ENCODE data around the gene PUM2.
"Not testable (repeated sequence)": the region's sequence is repeated elsewhere in the genome, so short reads cannot be mapped to it uniquely, and the experiment has no call there.

PUM2 gene

DNA sequence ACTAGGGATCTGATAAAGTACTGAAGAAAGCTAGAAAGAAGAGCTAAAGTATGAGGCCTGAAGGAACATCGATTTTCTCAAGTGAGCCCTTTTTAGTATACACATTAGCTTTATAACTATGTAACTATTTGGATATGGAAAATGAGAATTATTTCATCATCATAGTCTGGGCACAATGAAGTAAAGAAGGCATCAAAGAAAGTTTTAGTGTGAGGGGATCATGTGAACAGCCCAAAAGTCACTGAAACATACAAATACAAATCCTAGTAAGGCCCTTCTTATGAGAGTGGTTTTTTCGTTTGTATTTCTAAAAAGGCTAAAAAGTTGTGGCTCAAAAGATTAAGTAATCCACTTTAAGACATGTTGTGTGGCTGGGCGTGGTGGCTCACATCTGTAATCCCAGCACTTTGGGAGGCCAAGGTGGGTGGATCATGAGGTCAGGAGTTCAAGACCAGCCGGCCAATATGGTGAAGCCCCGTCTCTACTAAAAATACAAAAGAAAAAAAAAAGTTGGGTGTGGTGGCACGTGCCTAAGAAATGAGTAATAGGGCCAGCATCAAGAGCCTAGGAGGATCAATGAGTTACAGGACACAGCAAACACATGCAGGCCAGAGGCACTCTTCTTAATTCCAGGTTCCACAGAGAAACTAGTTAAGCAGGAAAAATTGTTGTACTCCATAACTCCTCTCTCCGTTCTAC is 61.9 kb downstream of the PUM2 start:
- no peak for DNase-seq (ENCODE audit: low spot score)

DNA sequence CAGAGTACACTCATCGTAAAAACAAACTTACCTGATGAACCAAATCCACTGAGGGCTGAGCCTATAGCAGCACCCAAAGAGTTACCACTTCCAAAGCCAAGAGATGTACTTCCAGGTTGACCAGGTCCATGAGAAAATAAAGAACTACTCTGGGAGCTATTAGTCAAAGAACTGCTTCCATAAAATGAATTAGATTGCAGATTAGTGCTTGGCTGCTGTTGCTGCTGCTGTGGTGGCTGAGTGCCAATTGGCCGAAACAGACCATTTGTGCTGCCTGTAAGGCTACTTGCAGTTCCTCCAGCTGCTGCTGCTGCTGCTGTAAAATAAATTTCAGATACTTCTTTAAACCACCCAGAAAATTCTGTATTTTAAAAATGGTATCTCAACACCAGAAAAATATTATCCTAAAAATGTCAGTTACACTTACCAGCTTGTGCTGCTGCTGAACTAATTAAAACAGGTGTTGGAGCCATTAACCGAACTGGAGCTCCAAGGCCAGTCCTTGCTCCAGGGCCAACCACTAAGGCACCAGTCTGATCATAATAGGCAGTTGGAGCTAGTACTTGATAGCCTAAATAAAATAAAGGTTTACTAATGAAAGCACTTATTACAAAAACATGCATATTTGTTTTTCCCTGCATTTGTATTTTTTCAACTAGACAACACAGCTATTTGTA is 67.6 kb downstream of the PUM2 start:
- no peak for DNase-seq (ENCODE audit: low spot score)

DNA sequence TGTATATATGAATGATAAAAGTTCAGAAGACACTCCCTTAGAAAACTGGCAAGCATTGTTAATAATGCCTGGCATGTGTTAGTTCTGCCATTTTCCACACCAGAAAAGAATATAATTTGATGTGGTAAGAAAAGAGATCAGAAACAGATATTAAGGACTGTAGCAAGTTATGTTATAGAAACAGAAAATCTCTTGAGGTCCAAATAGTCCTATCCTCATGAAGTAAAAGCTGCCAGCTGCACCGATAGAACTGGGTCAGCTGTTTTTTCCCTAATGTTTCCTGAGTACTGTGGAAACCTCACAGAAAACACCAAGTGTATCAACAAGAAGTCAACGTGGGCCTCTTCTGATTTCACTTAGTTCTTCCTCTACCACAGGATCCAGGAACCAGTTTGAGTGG is 68.8 kb downstream of the PUM2 start:
- DNase-seq (ENCODE audit: low spot score), result no peak

DNA sequence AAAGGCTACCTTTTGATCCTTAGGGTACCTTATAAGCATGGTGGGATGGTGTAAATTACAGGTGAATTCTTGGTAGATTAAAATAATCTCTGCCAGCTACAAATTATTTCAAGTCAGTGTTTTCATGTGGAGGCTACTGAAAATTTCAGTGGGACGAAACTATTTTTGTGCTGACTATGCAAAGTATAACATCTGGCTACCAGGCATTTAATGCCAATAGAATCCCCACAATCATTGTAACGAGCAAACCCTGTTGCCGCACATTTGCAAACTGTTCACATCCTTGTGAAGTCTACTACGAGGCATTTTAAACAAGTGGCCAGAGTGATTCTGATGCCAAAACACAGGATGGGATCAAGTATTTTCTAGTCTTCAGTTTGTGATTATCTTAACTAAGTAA is 77.6 kb downstream of the PUM2 start:
- DNase-seq (ENCODE audit: low spot score), result no peak

DNA sequence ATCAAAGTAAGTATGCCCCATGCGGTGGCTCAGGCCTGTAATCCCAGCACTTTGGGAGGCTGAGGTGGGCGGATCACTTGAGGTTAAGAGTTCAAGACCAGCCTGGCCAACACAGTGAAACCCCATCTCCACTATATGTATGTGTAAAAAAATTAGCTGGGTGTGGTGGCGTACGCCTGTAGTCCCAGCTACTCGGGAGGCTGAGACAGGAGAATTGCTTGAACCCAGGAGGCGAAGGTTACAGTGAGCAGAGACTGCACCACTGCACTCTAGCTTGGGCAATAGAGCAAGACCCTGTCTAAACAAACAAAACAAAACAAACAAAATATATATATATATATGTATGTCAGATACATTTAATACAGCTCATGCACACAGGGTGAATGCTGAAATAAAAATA is 82.3 kb downstream of the PUM2 start:
- DNase-seq (ENCODE audit: low spot score), result not testable (repeated sequence)

DNA sequence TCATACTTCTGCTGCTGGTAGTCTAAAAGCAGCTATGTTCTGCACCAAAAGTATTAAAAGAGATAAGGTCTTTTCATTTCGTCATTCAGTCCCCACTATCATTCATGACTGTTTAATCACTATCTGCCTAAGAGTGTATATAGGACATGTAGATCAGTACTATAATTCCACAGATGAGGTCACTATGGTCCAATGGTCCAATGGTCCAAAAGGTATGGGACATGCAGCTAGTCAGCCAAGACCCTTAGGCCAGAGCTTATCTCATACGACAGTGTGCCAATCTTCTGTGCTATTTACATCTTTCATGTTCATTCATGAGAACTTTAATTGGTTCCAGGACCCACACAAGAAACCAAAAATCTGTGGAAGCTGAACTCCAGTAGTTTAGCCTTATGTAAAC is 83.1 kb downstream of the PUM2 start:
- no peak for DNase-seq (ENCODE audit: low spot score)

DNA sequence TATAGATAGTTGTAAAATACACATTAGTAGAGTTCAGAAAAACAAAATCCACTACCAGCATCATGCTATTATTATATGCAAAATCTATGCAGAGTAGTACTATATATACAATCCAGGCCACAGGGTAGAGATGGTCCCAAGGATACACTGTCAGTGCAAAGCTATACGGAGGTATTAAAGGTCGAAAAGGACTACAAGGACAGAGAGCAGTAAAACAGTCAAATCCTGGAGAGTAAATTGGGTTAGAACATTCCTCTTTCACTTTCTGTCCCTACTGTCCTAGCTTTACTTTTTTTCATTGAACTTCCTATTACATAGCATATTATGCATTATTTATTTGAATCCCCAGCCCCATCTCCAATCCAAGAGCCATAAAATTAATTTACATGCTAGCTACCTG is 86.0 kb downstream of the PUM2 start:
- no peak for DNase-seq (ENCODE audit: low spot score)

DNA sequence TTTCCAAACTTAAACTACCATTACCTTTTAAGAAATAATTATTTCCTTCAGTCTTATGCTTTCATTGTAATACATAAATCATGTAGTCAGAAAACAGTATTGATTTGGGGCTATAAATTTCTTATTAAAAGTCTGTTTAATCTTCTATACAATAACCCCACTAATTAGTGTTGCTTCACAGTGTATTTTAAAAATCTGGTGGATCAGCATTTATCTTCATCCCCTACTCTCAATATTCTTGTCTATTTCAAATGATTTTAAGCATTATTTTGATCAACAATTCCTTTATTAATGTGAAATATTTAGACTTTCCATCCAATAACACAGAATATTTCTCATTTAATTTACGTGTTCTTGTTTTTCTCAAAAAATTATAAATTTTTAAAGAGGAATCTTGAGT is 93.2 kb downstream of the PUM2 start:
- no peak for DNase-seq (ENCODE audit: low spot score)

DNA sequence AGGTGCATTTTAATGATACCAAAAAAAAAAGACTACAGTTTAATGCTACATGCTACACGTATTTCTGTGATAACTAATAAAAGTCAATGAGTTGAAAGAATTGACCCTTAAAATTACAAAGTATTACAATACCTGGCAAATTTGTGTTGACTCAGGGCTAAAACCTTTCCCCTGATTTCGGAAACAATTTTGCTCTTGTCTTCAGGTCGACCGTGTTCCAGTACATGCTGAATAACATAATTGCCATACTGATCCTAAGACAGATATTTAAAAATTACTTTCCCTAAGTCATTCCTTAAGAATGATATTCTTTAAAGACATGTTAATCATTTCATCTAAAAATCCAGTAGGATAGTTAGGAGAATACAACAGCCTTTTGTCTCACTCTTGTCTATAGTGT is 95.9 kb downstream of the PUM2 start:
- no peak for DNase-seq (ENCODE audit: low spot score)

DNA sequence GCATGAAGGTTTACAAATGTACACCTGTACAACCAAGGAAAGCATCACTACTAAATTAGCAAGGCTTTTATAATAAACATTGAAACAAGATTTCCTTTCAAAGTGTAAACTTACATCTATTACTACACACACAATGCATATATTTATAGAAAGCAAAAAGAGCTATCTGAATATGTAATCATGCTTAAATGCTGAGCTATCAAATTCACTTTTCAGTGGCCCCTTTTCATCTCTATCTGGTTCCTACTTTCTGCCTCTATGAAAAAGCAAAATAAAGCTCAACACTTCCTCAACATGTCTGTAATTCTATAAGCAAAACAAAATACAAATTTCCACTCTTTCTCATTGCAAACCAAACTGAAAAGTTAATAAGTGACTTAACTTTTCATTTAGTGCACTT is 100.2 kb downstream of the PUM2 start:
- no peak for DNase-seq (ENCODE audit: low spot score)

DNA sequence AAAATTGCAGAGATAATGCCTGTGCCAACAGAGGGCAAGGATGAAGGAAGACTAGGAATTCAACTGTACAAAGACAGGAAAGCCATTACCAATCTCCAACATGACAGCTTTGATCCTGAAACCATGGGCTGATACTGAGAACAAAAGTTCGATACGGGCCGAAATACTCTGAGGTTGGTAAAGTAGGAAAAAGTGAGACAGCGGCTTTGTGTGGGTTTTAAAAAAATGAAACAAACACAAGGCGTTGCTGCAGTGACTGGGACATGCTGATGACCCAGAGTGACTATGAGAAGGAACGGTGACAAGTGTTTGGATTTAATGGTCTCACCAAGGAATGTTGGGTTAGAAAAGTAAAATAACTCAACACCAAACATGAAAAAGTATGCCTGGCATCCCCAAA is 101.5 kb downstream of the PUM2 start:
- DNase-seq (ENCODE audit: low spot score), result no peak

DNA sequence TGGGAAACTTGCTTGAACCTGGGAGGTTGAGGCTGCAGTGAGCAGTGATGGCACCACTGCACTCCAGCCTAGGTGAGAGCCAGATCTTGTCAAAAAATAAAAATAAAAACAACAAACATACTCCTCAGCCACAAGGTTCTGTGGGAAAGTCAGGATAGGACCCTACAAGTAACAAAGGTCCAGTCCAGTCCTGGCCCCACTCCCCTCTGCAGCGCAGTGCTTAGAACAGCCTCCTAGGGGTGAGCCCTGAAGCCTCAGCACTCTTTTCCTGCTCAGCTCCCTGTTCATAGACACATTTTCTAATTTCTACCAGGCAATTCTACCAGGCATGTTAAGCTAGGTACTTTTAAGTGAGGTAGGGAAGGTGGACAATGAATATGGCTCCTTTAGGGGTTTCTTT is 103.6 kb downstream of the PUM2 start:
- no peak for DNase-seq (ENCODE audit: low spot score)

DNA sequence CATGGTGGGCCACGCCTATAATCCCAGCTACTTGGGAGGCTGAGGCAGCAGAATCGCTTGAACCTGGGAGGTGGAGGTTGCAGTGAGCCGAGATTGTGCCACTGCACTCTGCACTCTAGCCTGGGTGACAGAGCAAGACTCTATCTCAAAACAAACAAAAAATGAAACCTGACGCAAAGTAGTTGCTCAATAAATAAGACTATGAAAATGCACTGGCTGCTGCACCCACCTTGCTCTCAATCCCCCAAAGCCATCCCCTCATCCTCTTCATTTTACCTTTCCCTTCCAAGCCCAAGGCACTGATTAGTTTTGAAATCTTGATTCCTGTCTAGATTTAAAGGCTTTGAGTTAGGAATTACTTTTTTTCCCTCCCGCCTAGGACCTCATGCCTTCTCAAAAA is 107.0 kb downstream of the PUM2 start:
- not testable (repeated sequence) for DNase-seq (ENCODE audit: low spot score)

DNA sequence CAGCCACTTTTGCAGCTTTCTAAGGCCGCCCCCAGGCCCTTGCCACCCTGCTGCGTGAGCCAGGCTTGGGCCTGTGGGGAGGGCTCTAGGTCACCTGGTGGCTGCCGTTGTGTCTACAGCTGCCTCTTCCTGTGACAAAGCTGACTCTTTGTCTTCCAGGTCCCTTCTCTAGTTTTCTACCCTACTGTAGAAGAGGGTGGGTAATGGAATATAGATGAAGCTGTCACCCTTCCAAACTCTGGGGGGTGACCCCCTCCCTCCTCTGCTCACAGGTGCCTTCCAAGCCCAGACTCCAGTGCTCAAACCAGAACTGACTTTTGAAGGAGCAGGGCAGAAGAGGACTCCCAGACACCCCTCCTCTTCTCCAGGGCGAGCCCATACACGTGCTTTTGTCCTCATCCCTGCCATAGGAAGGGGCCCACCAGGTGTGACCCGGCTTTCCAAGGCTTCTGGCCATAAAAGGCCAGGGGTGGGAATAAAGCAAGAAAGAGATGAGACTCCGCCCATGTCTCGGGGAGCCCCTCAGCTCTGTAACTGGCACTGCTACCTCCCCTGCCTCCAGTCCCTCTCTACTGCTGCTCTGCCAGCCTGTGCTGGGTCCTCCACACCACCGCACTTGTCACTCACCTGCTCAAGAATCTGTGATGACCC is 107.8 kb downstream of the PUM2 start:
- DNase-seq (ENCODE audit: low spot score), result no peak

DNA sequence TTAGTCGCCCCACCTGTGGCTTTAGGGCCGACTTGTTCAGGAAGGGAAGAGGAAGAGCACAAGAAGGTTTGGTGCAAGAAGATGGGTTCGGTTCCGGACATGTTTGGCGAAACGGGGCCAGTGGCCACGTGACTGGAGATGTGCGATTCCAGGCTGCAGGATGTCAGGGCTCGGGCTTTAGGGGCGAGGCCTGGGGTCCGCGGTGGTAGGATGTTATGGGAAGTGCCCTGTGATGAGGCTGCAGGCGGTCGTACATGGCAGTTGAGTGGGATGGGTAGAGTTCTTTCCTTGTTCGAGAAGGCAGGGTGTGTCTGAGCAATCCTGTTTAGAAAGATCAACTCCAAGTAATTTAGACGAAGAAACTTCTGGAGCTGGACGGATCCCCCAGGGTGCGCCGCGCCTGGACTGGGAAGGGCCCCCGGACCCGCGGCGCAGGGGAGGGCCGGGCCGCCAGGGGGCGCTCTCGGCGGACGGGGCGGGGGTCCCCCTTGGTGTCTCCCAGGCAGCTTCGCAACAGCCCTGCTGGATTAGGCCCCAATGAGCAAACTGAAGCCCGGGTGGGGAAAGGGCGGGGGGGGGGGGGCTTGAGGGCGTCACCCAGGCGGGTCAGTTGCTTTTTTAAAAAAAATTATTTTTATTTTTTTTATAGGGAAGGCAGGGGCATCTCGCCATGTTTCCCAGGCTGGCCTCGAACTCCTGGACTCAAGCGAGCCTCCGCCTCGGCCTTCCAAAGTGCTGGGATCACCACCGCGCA is 108.5 kb downstream of the PUM2 start:
- peak; percentile 19 for DNase-seq (ENCODE audit: low spot score)

DNA sequence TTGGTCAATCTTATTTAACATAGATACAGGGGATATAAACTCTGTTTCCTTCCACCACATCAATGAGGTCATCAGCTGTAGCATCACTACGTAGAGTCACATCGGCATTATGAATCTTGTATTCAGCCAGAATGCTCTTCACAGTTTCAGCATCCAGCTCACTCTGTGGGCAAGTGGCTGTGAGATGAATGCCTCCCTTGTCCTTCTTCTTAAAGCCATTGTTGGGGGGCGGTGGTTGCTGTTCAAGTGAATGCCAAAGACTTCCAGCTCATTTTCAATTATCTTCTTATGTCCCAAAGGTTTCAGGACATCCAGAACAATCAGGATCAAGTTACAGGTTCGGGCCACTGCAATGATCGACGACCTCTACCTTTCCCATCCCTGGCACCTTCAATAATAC is 110.4 kb downstream of the PUM2 start:
- not testable (repeated sequence) for DNase-seq (ENCODE audit: low spot score)

DNA sequence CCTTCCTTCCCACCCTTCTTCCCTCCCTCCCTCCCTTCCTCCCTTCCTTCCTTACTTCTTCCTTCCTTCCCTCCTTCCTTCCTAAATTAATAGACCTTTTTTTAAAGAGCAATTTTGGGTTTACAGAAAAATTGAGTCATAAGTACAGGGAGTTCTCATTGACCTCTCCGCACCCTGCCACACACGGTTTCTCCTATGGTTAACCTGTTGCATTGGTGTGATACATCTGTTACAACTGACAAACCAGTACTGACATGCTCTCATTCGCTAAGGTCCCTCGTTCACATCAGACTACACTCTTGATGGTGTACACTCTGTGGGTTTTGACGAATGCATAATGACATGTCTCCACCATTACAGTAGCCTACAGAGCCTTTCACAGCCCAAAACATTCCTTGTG is 114.1 kb downstream of the PUM2 start:
- DNase-seq (ENCODE audit: low spot score), result no peak

DNA sequence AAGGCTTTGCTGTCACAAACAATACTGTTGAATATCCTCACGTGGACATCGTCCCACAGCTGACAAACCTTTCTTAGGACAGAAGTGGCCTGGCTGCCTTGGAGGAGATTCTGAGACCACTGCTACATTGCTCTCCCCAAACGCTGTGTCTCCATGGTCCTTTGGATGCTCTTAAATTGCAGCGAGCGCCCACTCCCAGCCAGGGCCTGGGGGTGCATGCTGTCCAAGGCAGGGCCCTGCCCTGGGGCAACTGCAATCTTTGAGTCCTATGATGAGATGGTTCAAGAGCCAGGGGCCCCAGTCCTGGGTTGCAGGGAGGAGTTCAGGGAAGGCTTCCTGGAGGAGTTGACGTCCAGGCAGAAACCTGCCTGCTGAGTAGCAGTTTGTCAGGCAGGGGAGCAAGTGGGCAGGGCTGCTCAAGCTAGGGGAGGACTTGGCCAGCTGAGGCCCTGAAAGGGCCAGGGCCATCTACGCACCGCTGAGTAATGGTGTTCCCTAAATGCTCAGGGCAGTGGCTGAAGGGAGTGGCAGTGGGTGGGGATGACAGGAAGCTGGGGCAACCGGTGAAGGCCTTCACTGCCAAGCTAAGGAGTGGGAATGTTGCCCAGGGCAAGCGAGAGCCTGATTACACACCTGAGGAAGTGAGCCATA is 114.9 kb downstream of the PUM2 start:
- DNase-seq (ENCODE audit: low spot score), result no peak

DNA sequence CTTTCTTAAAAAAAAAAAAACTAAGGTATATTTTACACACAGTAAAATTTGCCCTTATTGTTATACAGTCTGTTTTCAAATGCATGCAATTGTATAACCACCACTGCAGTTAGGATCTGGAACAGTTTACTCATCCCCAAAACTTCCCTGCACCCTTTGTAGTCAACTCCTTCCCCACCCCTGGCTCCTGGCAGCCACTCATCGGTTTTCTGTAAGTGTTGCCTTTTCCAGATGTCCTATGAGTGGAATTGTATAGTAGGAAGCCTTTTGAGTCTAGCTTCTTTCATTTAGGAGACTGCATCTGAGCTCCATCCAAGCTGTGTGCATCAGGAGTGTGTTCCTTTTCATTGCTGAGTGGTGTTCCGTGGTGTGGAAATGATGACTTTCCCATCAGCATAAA is 116.0 kb downstream of the PUM2 start:
- not testable (repeated sequence) for DNase-seq (ENCODE audit: low spot score)

DNA sequence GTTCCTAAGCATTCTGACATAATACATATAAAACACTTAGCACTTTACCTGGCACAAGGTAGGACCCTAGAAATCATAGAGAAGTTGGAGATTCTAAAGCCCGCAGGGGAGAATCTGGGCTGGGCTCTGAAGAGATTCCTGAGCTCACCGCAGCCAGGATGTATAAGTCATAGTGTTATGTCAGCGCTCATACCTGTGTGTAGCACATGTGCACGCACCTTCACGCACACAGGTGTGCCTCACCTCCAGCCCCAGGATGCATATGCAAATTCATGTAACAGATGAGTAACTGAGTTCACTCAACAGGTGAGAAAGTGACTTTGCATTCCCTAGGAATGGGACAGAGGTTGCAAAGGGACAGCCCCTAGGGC is 117.8 kb downstream of the PUM2 start:
- DNase-seq (ENCODE audit: low spot score), result no peak

DNA sequence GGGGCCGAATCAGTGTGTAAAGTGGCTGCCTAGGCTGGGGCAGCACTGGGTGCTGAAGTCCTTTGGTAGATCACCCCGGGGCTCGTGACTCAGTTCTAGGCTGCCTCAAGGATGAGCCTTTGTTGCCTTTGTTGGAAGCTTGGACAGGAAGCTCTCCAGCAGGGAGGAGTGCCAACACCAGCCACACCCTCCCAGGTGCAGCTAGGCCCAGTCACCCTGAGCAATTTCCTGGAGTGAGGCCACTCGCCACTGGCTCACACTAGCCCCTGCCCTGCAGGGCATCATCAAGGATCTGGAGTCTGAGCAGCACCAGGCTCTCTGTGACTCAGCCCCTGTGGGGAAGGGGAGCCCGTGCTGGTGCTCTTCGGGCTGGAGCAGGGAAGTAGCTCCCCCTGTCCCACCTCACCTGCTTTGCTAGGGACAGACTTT is 119.0 kb downstream of the PUM2 start:
- DNase-seq (ENCODE audit: low spot score), result no peak

DNA sequence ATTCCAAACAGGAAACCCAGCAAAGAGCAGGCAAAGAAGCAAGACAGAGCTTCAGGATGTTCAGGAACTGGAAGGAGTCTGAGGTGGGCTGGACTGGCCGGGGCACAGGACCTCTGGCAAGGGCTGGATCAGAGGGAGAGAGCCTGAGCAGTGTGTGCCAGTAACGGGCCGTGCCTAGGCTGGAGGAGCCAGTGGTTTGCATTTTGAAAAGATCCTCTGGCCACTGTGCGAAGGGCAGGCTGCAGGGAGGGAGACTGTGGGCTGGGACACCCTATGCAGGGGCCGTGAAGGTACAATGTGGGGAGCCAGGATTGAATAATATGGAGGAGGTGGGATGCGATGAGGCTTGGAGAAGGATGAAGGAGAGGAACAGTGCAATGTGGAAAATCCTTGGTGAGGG is 119.5 kb downstream of the PUM2 start:
- no peak for DNase-seq (ENCODE audit: low spot score)

DNA sequence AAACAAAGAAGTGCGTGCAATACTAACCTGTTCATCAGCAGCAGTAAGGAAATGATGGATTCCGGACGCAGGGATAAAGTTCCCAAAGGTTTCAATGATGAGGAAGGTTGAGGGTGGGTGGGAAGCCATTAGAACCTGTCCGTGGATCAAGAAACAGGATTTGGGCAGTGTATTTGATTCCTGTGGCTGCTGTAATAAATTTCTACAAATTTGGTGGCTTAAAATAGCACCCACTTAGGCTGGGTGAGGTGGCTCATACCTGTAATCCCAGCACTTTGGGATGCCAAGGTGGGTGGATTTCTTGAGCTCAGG is 120.6 kb downstream of the PUM2 start:
- no peak for DNase-seq (ENCODE audit: low spot score)

Measured in activated CD4-positive, alpha-beta T cell treated with anti-CD3 and anti-CD28 coated beads, Interleukin-2, Interleukin-4, amounts not matched to agents 100 ng/mL and 50 ng/mL, durations not matched to agents 16 hours and 8 hours (primary cell).